ENCODE measurements around the gene DIP2B. TPM values are rescaled to one million over a fixed set of nuclear protein-coding genes. Genes with fewer than 3 reads are reported as not detected.
"Not testable (repeated sequence)": the region's sequence is repeated elsewhere in the genome, so short reads cannot be mapped to it uniquely, and the experiment has no call there.

DIP2B gene
- polyA plus RNA-seq, 1 donor from 2014 or later: 44.0 TPM

- no peak overlapping the region for H2AFZ ChIP-seq (ENCODE audit: low read depth, low read length)
- no peaks in the 10 kb centered on the region for H4K20me1 ChIP-seq (ENCODE audit: insufficient read depth)
- H3K9me3 ChIP-seq (ENCODE audit: low read length): no peaks in the 10 kb centered on the region
- no peaks in the 10 kb centered on the region for H3F3A ChIP-seq (ENCODE audit: insufficient read depth, low read length, poor library complexity, severe bottlenecking)
- no peak overlapping the region for H3K27ac ChIP-seq (ENCODE audit: low read length)
- no peak overlapping the region for H3K4me2 ChIP-seq (ENCODE audit: low read length)
- no peaks in the 10 kb centered on the region for H3K27me3 ChIP-seq (ENCODE audit: insufficient read depth, low read depth, low read length)
- no peak overlapping the region for H3K9ac ChIP-seq (ENCODE audit: low read length)
- TF ChIP-seq EP300 (conservative IDR thresholded peaks at IDR 0.05; ENCODE audit: poor library complexity, severe bottlenecking) (no peak), POLR2AphosphoS5 (IDR thresholded peaks at IDR 0.05) (no peak), RAD21 (conservative IDR thresholded peaks at IDR 0.05) (no peak), SMC3 (conservative IDR thresholded peaks at IDR 0.05; ENCODE audit: poor library complexity) (no peak), EZH2 (IDR thresholded peaks at IDR 0.05; ENCODE audit: borderline replicate concordance, insufficient read depth, low read length, poor library complexity, severe bottlenecking) (no peak), TAF1 (IDR thresholded peaks at IDR 0.05; ENCODE audit: low read depth) (no peak), MXI1 (conservative IDR thresholded peaks at IDR 0.05; ENCODE audit: poor library complexity, severe bottlenecking) (no peak)
- TF ChIP-seq, protein P1, sequence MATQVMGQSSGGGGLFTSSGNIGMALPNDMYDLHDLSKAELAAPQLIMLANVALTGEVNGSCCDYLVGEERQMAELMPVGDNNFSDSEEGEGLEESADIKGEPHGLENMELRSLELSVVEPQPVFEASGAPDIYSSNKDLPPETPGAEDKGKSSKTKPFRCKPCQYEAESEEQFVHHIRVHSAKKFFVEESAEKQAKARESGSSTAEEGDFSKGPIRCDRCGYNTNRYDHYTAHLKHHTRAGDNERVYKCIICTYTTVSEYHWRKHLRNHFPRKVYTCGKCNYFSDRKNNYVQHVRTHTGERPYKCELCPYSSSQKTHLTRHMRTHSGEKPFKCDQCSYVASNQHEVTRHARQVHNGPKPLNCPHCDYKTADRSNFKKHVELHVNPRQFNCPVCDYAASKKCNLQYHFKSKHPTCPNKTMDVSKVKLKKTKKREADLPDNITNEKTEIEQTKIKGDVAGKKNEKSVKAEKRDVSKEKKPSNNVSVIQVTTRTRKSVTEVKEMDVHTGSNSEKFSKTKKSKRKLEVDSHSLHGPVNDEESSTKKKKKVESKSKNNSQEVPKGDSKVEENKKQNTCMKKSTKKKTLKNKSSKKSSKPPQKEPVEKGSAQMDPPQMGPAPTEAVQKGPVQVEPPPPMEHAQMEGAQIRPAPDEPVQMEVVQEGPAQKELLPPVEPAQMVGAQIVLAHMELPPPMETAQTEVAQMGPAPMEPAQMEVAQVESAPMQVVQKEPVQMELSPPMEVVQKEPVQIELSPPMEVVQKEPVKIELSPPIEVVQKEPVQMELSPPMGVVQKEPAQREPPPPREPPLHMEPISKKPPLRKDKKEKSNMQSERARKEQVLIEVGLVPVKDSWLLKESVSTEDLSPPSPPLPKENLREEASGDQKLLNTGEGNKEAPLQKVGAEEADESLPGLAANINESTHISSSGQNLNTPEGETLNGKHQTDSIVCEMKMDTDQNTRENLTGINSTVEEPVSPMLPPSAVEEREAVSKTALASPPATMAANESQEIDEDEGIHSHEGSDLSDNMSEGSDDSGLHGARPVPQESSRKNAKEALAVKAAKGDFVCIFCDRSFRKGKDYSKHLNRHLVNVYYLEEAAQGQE (IDR thresholded peaks at IDR 0.05; ENCODE audit: borderline replicate concordance): no peak
- TF ChIP-seq, protein P2, sequence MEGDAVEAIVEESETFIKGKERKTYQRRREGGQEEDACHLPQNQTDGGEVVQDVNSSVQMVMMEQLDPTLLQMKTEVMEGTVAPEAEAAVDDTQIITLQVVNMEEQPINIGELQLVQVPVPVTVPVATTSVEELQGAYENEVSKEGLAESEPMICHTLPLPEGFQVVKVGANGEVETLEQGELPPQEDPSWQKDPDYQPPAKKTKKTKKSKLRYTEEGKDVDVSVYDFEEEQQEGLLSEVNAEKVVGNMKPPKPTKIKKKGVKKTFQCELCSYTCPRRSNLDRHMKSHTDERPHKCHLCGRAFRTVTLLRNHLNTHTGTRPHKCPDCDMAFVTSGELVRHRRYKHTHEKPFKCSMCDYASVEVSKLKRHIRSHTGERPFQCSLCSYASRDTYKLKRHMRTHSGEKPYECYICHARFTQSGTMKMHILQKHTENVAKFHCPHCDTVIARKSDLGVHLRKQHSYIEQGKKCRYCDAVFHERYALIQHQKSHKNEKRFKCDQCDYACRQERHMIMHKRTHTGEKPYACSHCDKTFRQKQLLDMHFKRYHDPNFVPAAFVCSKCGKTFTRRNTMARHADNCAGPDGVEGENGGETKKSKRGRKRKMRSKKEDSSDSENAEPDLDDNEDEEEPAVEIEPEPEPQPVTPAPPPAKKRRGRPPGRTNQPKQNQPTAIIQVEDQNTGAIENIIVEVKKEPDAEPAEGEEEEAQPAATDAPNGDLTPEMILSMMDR (IDR thresholded peaks at IDR 0.05; ENCODE audit: poor library complexity, severe bottlenecking): no peak
- peaks cover 36% of the 10 kb centered on the region for H3K79me2 ChIP-seq (replicated peaks; ENCODE audit: insufficient read depth, low read length)
- H3K9me2 ChIP-seq (ENCODE audit: insufficient read depth, low read length): no peaks in the 10 kb centered on the region
- H3K36me3 ChIP-seq (ENCODE audit: insufficient read depth, low read length): no peaks in the 10 kb centered on the region
- H3K4me3 ChIP-seq (ENCODE audit: low read length): no peak overlapping the region
These were observed 37.7 kb downstream of the DIP2B start for GRCh38 chr12:50542448-50542847.

DNA sequence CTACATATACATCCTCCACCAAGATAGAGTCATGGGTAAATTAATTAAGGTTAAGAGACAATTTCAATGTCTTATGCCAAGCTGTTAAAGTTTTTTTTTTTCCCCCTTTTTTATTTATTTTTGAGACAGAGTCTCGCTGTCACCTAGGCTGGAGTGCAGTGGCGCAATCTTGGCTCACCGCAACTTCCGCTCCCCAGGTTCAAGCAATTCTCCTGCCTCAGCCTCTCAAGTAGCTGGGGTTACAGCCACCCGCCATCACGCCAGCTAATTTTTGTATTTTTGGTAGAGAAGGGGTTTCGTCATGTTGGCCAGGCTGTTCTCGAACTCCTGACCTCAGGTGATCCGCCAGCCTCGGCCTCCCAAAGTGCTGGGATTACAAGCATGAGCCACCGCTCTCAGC is 38.4 kb downstream of the DIP2B start:
- not testable (repeated sequence) for H3K4me3 ChIP-seq (ENCODE audit: low read length); H2AFZ ChIP-seq (ENCODE audit: low read depth, low read length); H3K9me3 ChIP-seq (ENCODE audit: low read length); H3K27ac ChIP-seq (ENCODE audit: low read length); H3K9ac ChIP-seq (ENCODE audit: low read length); H3K27me3 ChIP-seq (ENCODE audit: insufficient read depth, low read depth, low read length); H3K4me2 ChIP-seq (ENCODE audit: low read length); H3K9me2 ChIP-seq (ENCODE audit: insufficient read depth, low read length); H3F3A ChIP-seq (ENCODE audit: insufficient read depth, low read length, poor library complexity, severe bottlenecking); H3K36me3 ChIP-seq (ENCODE audit: insufficient read depth, low read length); H4K20me1 ChIP-seq (ENCODE audit: insufficient read depth)
- H3K79me2 ChIP-seq (replicated peaks; ENCODE audit: insufficient read depth, low read length): peaks cover 38% of the 10 kb centered on the region

DNA sequence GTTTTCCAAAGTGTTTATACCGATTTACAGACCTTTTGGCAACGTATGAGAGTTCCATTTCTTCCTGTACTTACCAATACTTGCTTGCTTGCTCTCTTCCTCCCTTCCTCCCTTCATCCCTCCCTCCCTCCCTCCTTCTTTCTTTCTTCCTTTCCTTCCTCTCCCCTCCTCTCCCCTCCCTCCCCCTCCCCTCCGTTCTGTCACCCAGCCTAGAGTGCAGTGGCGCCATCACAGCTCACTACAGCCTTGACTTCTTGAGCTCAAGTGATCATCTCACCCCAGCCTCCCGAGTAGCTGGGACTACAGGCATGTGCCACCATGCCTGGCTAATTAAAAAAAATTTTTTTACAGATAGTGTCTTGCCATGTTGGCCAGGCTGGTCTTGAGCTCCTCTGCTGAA is 40.4 kb downstream of the DIP2B start:
- TF ChIP-seq MXI1 (conservative IDR thresholded peaks at IDR 0.05; ENCODE audit: poor library complexity, severe bottlenecking) (no peak), EZH2 (IDR thresholded peaks at IDR 0.05; ENCODE audit: borderline replicate concordance, insufficient read depth, low read length, poor library complexity, severe bottlenecking) (no peak), EP300 (conservative IDR thresholded peaks at IDR 0.05; ENCODE audit: poor library complexity, severe bottlenecking) (no peak), RAD21 (conservative IDR thresholded peaks at IDR 0.05) (no peak), TAF1 (IDR thresholded peaks at IDR 0.05; ENCODE audit: low read depth) (no peak), SMC3 (conservative IDR thresholded peaks at IDR 0.05; ENCODE audit: poor library complexity) (no peak), POLR2AphosphoS5 (IDR thresholded peaks at IDR 0.05) (no peak)
- TF ChIP-seq, protein P1 (IDR thresholded peaks at IDR 0.05; ENCODE audit: borderline replicate concordance): no peak
- TF ChIP-seq, protein P2 (IDR thresholded peaks at IDR 0.05; ENCODE audit: poor library complexity, severe bottlenecking): no peak
- H3K79me2 ChIP-seq (replicated peaks; ENCODE audit: insufficient read depth, low read length): peaks cover 35% of the 10 kb centered on the region
- H3K36me3 ChIP-seq (ENCODE audit: insufficient read depth, low read length): no peaks in the 10 kb centered on the region
- H4K20me1 ChIP-seq (ENCODE audit: insufficient read depth): no peaks in the 10 kb centered on the region
- no peak overlapping the region for H3K27ac ChIP-seq (ENCODE audit: low read length)
- H3F3A ChIP-seq (ENCODE audit: insufficient read depth, low read length, poor library complexity, severe bottlenecking): no peaks in the 10 kb centered on the region
- H3K9me3 ChIP-seq (ENCODE audit: low read length): no peaks in the 10 kb centered on the region
- no peak overlapping the region for H3K9ac ChIP-seq (ENCODE audit: low read length)
- no peak overlapping the region for H3K4me3 ChIP-seq (ENCODE audit: low read length)
- no peaks in the 10 kb centered on the region for H3K9me2 ChIP-seq (ENCODE audit: insufficient read depth, low read length)
- H2AFZ ChIP-seq (ENCODE audit: low read depth, low read length): no peak overlapping the region
- no peaks in the 10 kb centered on the region for H3K27me3 ChIP-seq (ENCODE audit: insufficient read depth, low read depth, low read length)
- H3K4me2 ChIP-seq (ENCODE audit: low read length): no peak overlapping the region

Data from neural cell (in vitro differentiated cells).